Activated CD8-positive, alpha-beta memory T cell treated with anti-CD3 and anti-CD28 coated beads, Interleukin-2, amount 10 ng/mL, durations not matched to agents 7 days and 5 days (primary cell): Measurements from ENCODE around the gene PDE9A. TPM values are rescaled to one million over a fixed set of nuclear protein-coding genes. Genes with fewer than 3 reads are reported as not detected.
A peak's percentile ranks its signal among the peaks of the same experiment; 100 is the strongest.

ENCODE experiments used
- ATAC-seq: fragments of 150-1000 bp; cut with Tn5 transposase; one replicate; pipeline ENCODE4 v1.10.0; 2021; ENCODE audit warnings: moderate library complexity
- CTCF ChIA-PET: fragments of 350-600 bp; sonication (Branson Sonifier 250); formaldehyde crosslinking; loops from one replicate; lab custom pipeline; 2021; ENCODE audit warnings: antibody characterized with exemption; lab: Charles Lee
- DNase-seq: peaks from one replicate; pipeline ENCODE4 v3.0.0-alpha.2; 2020
- H3K27ac Mint-ChIP-seq: one replicate; pipeline ENCODE4 v1.8.0; 2021; ENCODE audit warnings: mild to moderate bottlenecking, mixed read lengths
- H3K27me3 Mint-ChIP-seq: one replicate; pipeline ENCODE4 v1.8.0; 2021; ENCODE audit warnings: mixed read lengths
- H3K36me3 Mint-ChIP-seq: one replicate; pipeline ENCODE4 v1.8.0; 2021; ENCODE audit warnings: mild to moderate bottlenecking, mixed read lengths
- H3K4me1 Mint-ChIP-seq: one replicate; pipeline ENCODE4 v1.8.0; 2021; ENCODE audit warnings: mixed read lengths
- H3K4me3 Mint-ChIP-seq: one replicate; pipeline ENCODE4 v1.8.0; 2021; ENCODE audit warnings: mild to moderate bottlenecking, moderate library complexity, mixed read lengths
- H3K9me3 Mint-ChIP-seq: one replicate; pipeline ENCODE4 v1.8.0; 2022; ENCODE audit warnings: low read depth, mixed read lengths
- total RNA-seq, 2 experiments: library from RNA; stranded (reverse); gene quantifications; one replicate each; pipeline ENCODE4 v1.2.3, GENCODE V29; 2021

PDE9A gene
- total RNA-seq, 2 experiments from 2014 or later, result 2.0 to 6.8 TPM

GRCh38 chr21:42679319-42680057 lies 26.1 kb downstream of the PDE9A start:
- Mint-ChIP-seq H3K4me1 (peaks cover 50% of the 10 kb centered on the region), H3K9me3 (no peaks in the 10 kb centered on the region), H3K36me3 (no peaks in the 10 kb centered on the region), H3K27me3 (peaks cover 24% of the 10 kb centered on the region), H3K4me3 (no peak overlapping the region), H3K27ac (no peak overlapping the region)
- ATAC-seq, result no peak
- CTCF ChIA-PET, result interaction anchor here (1.0 kb wide), 1 partner anchor 43 kb away, joined by 3 read pairs; no protein-coding TSS in a partner anchor
- no peak for DNase-seq

GRCh38 chr21:42680058-42680330 lies 26.6 kb downstream of the PDE9A start:
- peaks cover 24% of the 10 kb centered on the region for H3K27me3 Mint-ChIP-seq
- H3K36me3 Mint-ChIP-seq, result no peaks in the 10 kb centered on the region
- DNase-seq (no peak), ATAC-seq (no peak)
- no peak overlapping the region for H3K27ac Mint-ChIP-seq
- peaks cover 55% of the 10 kb centered on the region for H3K4me1 Mint-ChIP-seq
- CTCF ChIA-PET, result interaction anchor here (1.0 kb wide), 1 partner anchor 44 kb away, joined by 3 read pairs; no protein-coding TSS in a partner anchor
- H3K9me3 Mint-ChIP-seq, result no peaks in the 10 kb centered on the region
- no peak overlapping the region for H3K4me3 Mint-ChIP-seq

GRCh38 chr21:42680429-42680828 lies 27.0 kb downstream of the PDE9A start:
- Mint-ChIP-seq H3K27me3 (peaks cover 24% of the 10 kb centered on the region), H3K27ac (no peak overlapping the region), H3K9me3 (no peaks in the 10 kb centered on the region), H3K4me1 (peaks cover 58% of the 10 kb centered on the region), H3K4me3 (no peak overlapping the region), H3K36me3 (no peaks in the 10 kb centered on the region)
- DNase-seq (no peak), ATAC-seq (no peak)
- CTCF ChIA-PET, result interaction anchor here (1.0 kb wide), 1 partner anchor 44 kb away, joined by 3 read pairs; no protein-coding TSS in a partner anchor

- Mint-ChIP-seq H3K9me3 (no peaks in the 10 kb centered on the region), H3K36me3 (no peaks in the 10 kb centered on the region), H3K27me3 (peaks cover 22% of the 10 kb centered on the region), H3K4me1 (peaks cover 61% of the 10 kb centered on the region), H3K27ac (no peak overlapping the region), H3K4me3 (no peak overlapping the region)
- CTCF ChIA-PET, result no interaction called here
- DNase-seq (peak; percentile 48), ATAC-seq (no peak)
Measured at GRCh38 chr21:42681296-42682206, 28.1 kb downstream of the PDE9A start.

GRCh38 chr21:42682661-42683210 lies 29.3 kb downstream of the PDE9A start:
- Mint-ChIP-seq H3K9me3 (no peaks in the 10 kb centered on the region), H3K36me3 (no peaks in the 10 kb centered on the region), H3K4me3 (no peak overlapping the region), H3K27ac (no peak overlapping the region), H3K27me3 (peaks cover 15% of the 10 kb centered on the region), H3K4me1 (peaks cover 61% of the 10 kb centered on the region)
- DNase-seq (no peak), ATAC-seq (no peak)
- CTCF ChIA-PET, result interaction anchor here (0.9 to 2.7 kb wide), 2 partner anchors 11 to 64 kb away, joined by 3 to 12 read pairs; no protein-coding TSS in a partner anchor

GRCh38 chr21:42683371-42684108 lies 30.1 kb downstream of the PDE9A start:
- Mint-ChIP-seq H3K4me3 (peak overlapping the region; percentile 68), H3K4me1 (peaks cover 53% of the 10 kb centered on the region), H3K9me3 (no peaks in the 10 kb centered on the region), H3K27me3 (peaks cover 8% of the 10 kb centered on the region), H3K36me3 (no peaks in the 10 kb centered on the region), H3K27ac (peak overlapping the region; percentile 98)
- ATAC-seq, result peak; percentile 22
- DNase-seq, result peak; percentile 65
- CTCF ChIA-PET, result interaction anchor here (0.9 to 2.7 kb wide), 2 partner anchors 11 to 63 kb away, joined by 3 to 12 read pairs; no protein-coding TSS in a partner anchor

- peaks cover 50% of the 10 kb centered on the region for H3K4me1 Mint-ChIP-seq
- peaks cover 8% of the 10 kb centered on the region for H3K27me3 Mint-ChIP-seq
- CTCF ChIA-PET, result interaction anchor here (0.9 to 2.7 kb wide), 5 partner anchors 48 to 92 kb away, joined by 3 to 12 read pairs (median 5); no protein-coding TSS in a partner anchor
- no peaks in the 10 kb centered on the region for H3K36me3 Mint-ChIP-seq
- H3K9me3 Mint-ChIP-seq, result no peaks in the 10 kb centered on the region
- ATAC-seq (peak; percentile 67), DNase-seq (peak; percentile 76)
- peak overlapping the region; percentile 98 for H3K27ac Mint-ChIP-seq
- H3K4me3 Mint-ChIP-seq, result peak overlapping the region; percentile 68
Measured at GRCh38 chr21:42684109-42684916, 30.9 kb downstream of the PDE9A start.

- Mint-ChIP-seq H3K27ac (peak overlapping the region; percentile 98), H3K4me1 (peaks cover 50% of the 10 kb centered on the region), H3K4me3 (peak overlapping the region; percentile 43), H3K27me3 (peaks cover 3% of the 10 kb centered on the region), H3K9me3 (no peaks in the 10 kb centered on the region), H3K36me3 (no peaks in the 10 kb centered on the region)
- no peak for DNase-seq
- CTCF ChIA-PET, result interaction anchor here (0.9 to 2.7 kb wide), 5 partner anchors 48 to 92 kb away, joined by 3 to 12 read pairs (median 5); no protein-coding TSS in a partner anchor
- ATAC-seq, result peak; percentile 8
Measured at GRCh38 chr21:42685036-42685435, 31.6 kb downstream of the PDE9A start.

GRCh38 chr21:42685954-42686500 lies 32.6 kb downstream of the PDE9A start:
- Mint-ChIP-seq H3K4me1 (peaks cover 46% of the 10 kb centered on the region), H3K27me3 (no peaks in the 10 kb centered on the region), H3K4me3 (no peak overlapping the region), H3K27ac (peak overlapping the region; percentile 56), H3K9me3 (no peaks in the 10 kb centered on the region), H3K36me3 (no peaks in the 10 kb centered on the region)
- CTCF ChIA-PET, result no interaction called here
- DNase-seq (no peak), ATAC-seq (no peak)

GRCh38 chr21:42687796-42688195 lies 34.4 kb downstream of the PDE9A start:
- H3K9me3 Mint-ChIP-seq, result no peaks in the 10 kb centered on the region
- H3K36me3 Mint-ChIP-seq, result no peaks in the 10 kb centered on the region
- ATAC-seq (no peak), DNase-seq (no peak)
- H3K4me1 Mint-ChIP-seq, result peaks cover 28% of the 10 kb centered on the region
- CTCF ChIA-PET, result no interaction called here
- H3K27me3 Mint-ChIP-seq, result no peaks in the 10 kb centered on the region
- H3K4me3 Mint-ChIP-seq, result no peak overlapping the region
- H3K27ac Mint-ChIP-seq, result no peak overlapping the region

- CTCF ChIA-PET, result no interaction called here
- no peak overlapping the region for H3K4me3 Mint-ChIP-seq
Measured at GRCh38 chr21:42688226-42688840, 34.9 kb downstream of the PDE9A start.

More at GRCh38 chr21:42688226-42688840, 34.9 kb downstream of the PDE9A start:
- ATAC-seq (no peak), DNase-seq (no peak)
- no peaks in the 10 kb centered on the region for H3K9me3 Mint-ChIP-seq
- no peak overlapping the region for H3K27ac Mint-ChIP-seq
- H3K4me1 Mint-ChIP-seq, result peaks cover 22% of the 10 kb centered on the region
- H3K36me3 Mint-ChIP-seq, result no peaks in the 10 kb centered on the region
- H3K27me3 Mint-ChIP-seq, result no peaks in the 10 kb centered on the region
